AG04449 (cell line): Measurements from ENCODE around the gene NODAL.
A peak's percentile ranks its signal among the peaks of the same experiment; 100 is the strongest.

Experiments
- CTCF ChIA-PET: fragments of 350-600 bp; formaldehyde crosslinking; extraction: SDS; loops from one replicate; lab custom pipeline; 2021; ENCODE audit warnings: antibody characterized with exemption; lab: Yijun Ruan, JAX
- POLR2A ChIA-PET: fragments of 400-600, 350-600 bp; formaldehyde crosslinking; extraction: SDS; loops from one replicate; lab custom pipeline; 2020; ENCODE audit warnings: antibody characterized with exemption, inconsistent platforms; lab: Yijun Ruan, JAX
- DNase-seq: peaks from one replicate; pipeline ENCODE4 v3.0.0-alpha.2; 2010; ENCODE audit warnings: low read depth, low spot score
- H3K4me3 ChIP-seq: 2 replicates; pipeline ENCODE4 v1.5.1; 2011; ENCODE audit warnings: low read depth, mild to moderate bottlenecking, control low read depth, low read length
- CTCF ChIP-seq: IDR thresholded peaks from one replicate; pipeline ENCODE4 v1.5.1; 2011; ENCODE audit warnings: mild to moderate bottlenecking, moderate library complexity, low read length, control low read depth, inconsistent platforms; ENCODE audit not compliant: insufficient read depth; ENCODE audit errors: missing control alignments

The NODAL gene

GRCh38 chr10:70404036-70404786 is 37.3 kb downstream of the NODAL start, which contains the start of gene EIF4EBP2:
TSS of gene EIF4EBP2 (plus strand) at chr10:70404145. CDS start at chr10:70404402, 257 bp downstream.
- ChIA-PET POLR2A (interaction anchor here (0.6 to 1.7 kb wide), 8 partner anchors 14 to 268 kb away, joined by 3 to 6 read pairs (median 3); partner anchors contain the start of gene PPA1), CTCF (interaction anchor here (1.0 to 2.5 kb wide), 9 partner anchors 22 to 618 kb away, joined by 3 to 9 read pairs (median 4); no protein-coding TSS in a partner anchor)
- TF ChIP-seq CTCF, result no peak
- DNase-seq, result peak; percentile 65
- peak within 1 kb of the TSS; percentile 89 for H3K4me3 ChIP-seq

- no peak for TF ChIP-seq CTCF
- H3K4me3 ChIP-seq, result peak overlapping the region; percentile 89
- ChIA-PET CTCF (interaction anchor here (1.2 to 2.5 kb wide), 7 partner anchors 20 to 287 kb away, joined by 3 to 9 read pairs (median 4); no protein-coding TSS in a partner anchor), POLR2A (interaction anchor here (0.6 to 1.7 kb wide), 8 partner anchors 15 to 267 kb away, joined by 3 to 6 read pairs (median 3); partner anchors contain the start of gene PPA1)
- no peak for DNase-seq
Observed at GRCh38 chr10:70403483-70404035, 37.9 kb downstream of the NODAL start.

GRCh38 chr10:70399177-70399576 is 42.3 kb downstream of the NODAL start:
- H3K4me3 ChIP-seq, result no peak overlapping the region
- no peak for DNase-seq
- ChIA-PET CTCF (no interaction called here), POLR2A (no interaction called here)
- TF ChIP-seq CTCF, result no peak

- POLR2A ChIA-PET, result no interaction called here
- no peak overlapping the region for H3K4me3 ChIP-seq
- DNase-seq, result no peak
- CTCF ChIA-PET, result no interaction called here
- TF ChIP-seq CTCF, result no peak
Observed at GRCh38 chr10:70396140-70396539, 45.3 kb downstream of the NODAL start.

GRCh38 chr10:70391654-70392053 is 49.8 kb downstream of the NODAL start:
- H3K4me3 ChIP-seq, result no peak overlapping the region
- no peak for DNase-seq
- CTCF ChIA-PET, result no interaction called here
- TF ChIP-seq CTCF, result no peak
- POLR2A ChIA-PET, result no interaction called here
